Muscle layer of colon (tissue), 2 donors: ENCODE data around the gene DENR.
"Not testable (repeated sequence)": the region's sequence is repeated elsewhere in the genome, so short reads cannot be mapped to it uniquely, and the experiment has no call there.

Source experiments
- H3K27ac ChIP-seq: one replicate; pipeline ENCODE4 v1.7.0; 2013; ENCODE audit warnings: low read depth, mild to moderate bottlenecking, low read length, moderate library complexity
- H3K27me3 ChIP-seq, 2 donors: one replicate each; pipeline ENCODE4 v1.7.0; 2013; ENCODE audit warnings: low read length in 2 of 2, mild to moderate bottlenecking in 2 of 2; ENCODE audit not compliant: insufficient read depth in 2 of 2, control insufficient read depth in 1 of 2
- H3K36me3 ChIP-seq: one replicate; pipeline ENCODE4 v1.7.0; 2013; ENCODE audit warnings: mild to moderate bottlenecking, low read length; ENCODE audit not compliant: insufficient read depth
- H3K4me1 ChIP-seq: one replicate; pipeline ENCODE4 v1.7.0; 2013; ENCODE audit warnings: mild to moderate bottlenecking, low read length; ENCODE audit not compliant: insufficient read depth
- H3K4me3 ChIP-seq, 2 donors: one replicate each; pipeline ENCODE4 v1.7.0; 2013; ENCODE audit warnings: low read length in 2 of 2, low read depth in 1 of 2, mild to moderate bottlenecking in 1 of 2, moderate library complexity in 1 of 2
- H3K9ac ChIP-seq: one replicate; pipeline ENCODE4 v1.7.0; 2013; ENCODE audit warnings: low read length
- H3K9me3 ChIP-seq: one replicate; pipeline ENCODE4 v1.7.0; 2013; ENCODE audit warnings: mild to moderate bottlenecking, low read length
- donor health status: abdominal sarcoma.
- donor health status: Adenocarcinoma of cecum.

DENR gene

GRCh38 chr12:122752464-122753318, at the start of gene DENR:
Gene DENR, plus strand, starts transcription at chr12:122752824. Its CDS starts 878 bp downstream, at chr12:122753702.
- no peaks in the 10 kb centered on the region for H3K9me3 ChIP-seq
- H3K4me1 ChIP-seq: peaks cover 11% of the 10 kb centered on the region
- peaks cover 18% of the 10 kb centered on the region for H3K36me3 ChIP-seq

GRCh38 chr12:122702890-122703611, 49.6 kb upstream of the DENR start, which contains the start of gene HCAR2:
Gene HCAR2, minus strand, starts transcription at chr12:122703357. Its CDS starts 74 bp downstream, at chr12:122703283.
- not testable (repeated sequence) for H3K4me1 ChIP-seq, H3K9me3 ChIP-seq, H3K27me3 ChIP-seq, H3K9ac ChIP-seq, H3K27ac ChIP-seq, H3K4me3 ChIP-seq, H3K36me3 ChIP-seq

More at GRCh38 chr12:122752464-122753318, at the start of gene DENR:
- Histone ChIP-seq H3K27me3 (no peaks in the 10 kb centered on the region), H3K4me3 (peak within 1 kb of the TSS; percentile 83 to 95), H3K9ac (peak within 1 kb of the TSS; percentile 91), H3K27ac (peak within 1 kb of the TSS; percentile 90)

GRCh38 chr12:122703841-122704240, 48.8 kb upstream of the DENR start:
- H3K27ac ChIP-seq: not testable (repeated sequence)

GRCh38 chr12:122709287-122709686, 43.3 kb upstream of the DENR start:
- not testable (repeated sequence) for H3K9me3 ChIP-seq, H3K36me3 ChIP-seq, H3K27me3 ChIP-seq, H3K4me3 ChIP-seq, H3K4me1 ChIP-seq, H3K27ac ChIP-seq, H3K9ac ChIP-seq

More at GRCh38 chr12:122703841-122704240, 48.8 kb upstream of the DENR start:
- not testable (repeated sequence) for H3K27me3 ChIP-seq, H3K4me1 ChIP-seq, H3K9ac ChIP-seq, H3K36me3 ChIP-seq, H3K4me3 ChIP-seq, H3K9me3 ChIP-seq

- H3K27ac ChIP-seq, H3K4me1 ChIP-seq, H3K4me3 ChIP-seq, H3K27me3 ChIP-seq, H3K36me3 ChIP-seq, H3K9ac ChIP-seq, H3K9me3 ChIP-seq: not testable (repeated sequence)
These were observed 42.3 kb upstream of the DENR start for GRCh38 chr12:122710341-122710740.

GRCh38 chr12:122711266-122711665, 41.4 kb upstream of the DENR start:
- H3K9ac ChIP-seq, H3K4me3 ChIP-seq, H3K9me3 ChIP-seq, H3K36me3 ChIP-seq, H3K4me1 ChIP-seq, H3K27ac ChIP-seq, H3K27me3 ChIP-seq: not testable (repeated sequence)

- not testable (repeated sequence) for H3K4me3 ChIP-seq, H3K9me3 ChIP-seq, H3K27ac ChIP-seq, H3K9ac ChIP-seq, H3K36me3 ChIP-seq, H3K27me3 ChIP-seq, H3K4me1 ChIP-seq
These were observed 39.0 kb upstream of the DENR start for GRCh38 chr12:122713491-122714188.

- H3K27me3 ChIP-seq, H3K27ac ChIP-seq, H3K4me3 ChIP-seq, H3K9me3 ChIP-seq, H3K9ac ChIP-seq, H3K4me1 ChIP-seq, H3K36me3 ChIP-seq: not testable (repeated sequence)
These were observed 37.4 kb upstream of the DENR start for GRCh38 chr12:122715211-122715610.

GRCh38 chr12:122716658-122717057, 36.0 kb upstream of the DENR start, which contains the start of gene HCAR3:
Gene HCAR3, minus strand, starts transcription at chr12:122716811. Its CDS starts 74 bp downstream, at chr12:122716737.
- not testable (repeated sequence) for H3K4me3 ChIP-seq, H3K36me3 ChIP-seq, H3K4me1 ChIP-seq, H3K9ac ChIP-seq, H3K9me3 ChIP-seq, H3K27me3 ChIP-seq, H3K27ac ChIP-seq

- no peaks in the 10 kb centered on the region for H3K36me3 ChIP-seq
- no peaks in the 10 kb centered on the region for H3K9me3 ChIP-seq
- no peak overlapping the region for H3K27ac ChIP-seq
- H3K4me3 ChIP-seq: no peak overlapping the region
- no peak overlapping the region for H3K9ac ChIP-seq
- no peaks in the 10 kb centered on the region for H3K4me1 ChIP-seq
- no peaks in the 10 kb centered on the region for H3K27me3 ChIP-seq
These were observed 31.5 kb upstream of the DENR start for GRCh38 chr12:122721057-122721545.

- H3K9me3 ChIP-seq: no peaks in the 10 kb centered on the region
- no peak overlapping the region for H3K27ac ChIP-seq
- no peak overlapping the region for H3K9ac ChIP-seq
- H3K36me3 ChIP-seq: no peaks in the 10 kb centered on the region
- no peaks in the 10 kb centered on the region for H3K4me1 ChIP-seq
- no peak overlapping the region for H3K4me3 ChIP-seq
- H3K27me3 ChIP-seq: no peaks in the 10 kb centered on the region
These were observed 30.2 kb upstream of the DENR start for GRCh38 chr12:122722387-122722786.
